Ishikawa (cell line): ENCODE measurements around the gene ERC1.

Experiments used
- CREB1 ChIP-seq: IDR thresholded peaks from 2 replicates; pipeline ENCODE4 v1.6.1; 2012; ENCODE audit warnings: low read depth
- EP300 ChIP-seq: IDR thresholded peaks from 2 replicates; pipeline ENCODE4 v1.6.1; 2012; ENCODE audit warnings: borderline replicate concordance
- FOXM1 ChIP-seq: IDR thresholded peaks from 2 replicates; pipeline ENCODE4 v1.6.1; 2012; ENCODE audit warnings: low read depth, borderline replicate concordance
- MAX ChIP-seq: IDR thresholded peaks from 2 replicates; pipeline ENCODE4 v1.6.1; 2012
- RAD21 ChIP-seq: IDR thresholded peaks from 2 replicates; pipeline ENCODE4 v1.6.1; 2012; ENCODE audit warnings: low read depth
- TAF1 ChIP-seq: IDR thresholded peaks from 2 replicates; pipeline ENCODE4 v1.6.1; 2012; ENCODE audit warnings: low read depth, mild to moderate bottlenecking
- TCF12 ChIP-seq: IDR thresholded peaks from 2 replicates; pipeline ENCODE4 v1.6.1; 2012; ENCODE audit warnings: low read depth
- TEAD4 ChIP-seq: IDR thresholded peaks from 2 replicates; pipeline ENCODE4 v1.6.1; 2012
- YY1 ChIP-seq: IDR thresholded peaks from 2 replicates; pipeline ENCODE4 v1.6.1; 2012; ENCODE audit warnings: low read depth
- ZBTB7A ChIP-seq: IDR thresholded peaks from 2 replicates; pipeline ENCODE4 v1.6.1; 2012; ENCODE audit warnings: low read depth

- TF ChIP-seq EP300 = no peak
- TF ChIP-seq ZBTB7A = no peak
- no peak for TF ChIP-seq YY1
- TF ChIP-seq FOXM1 = no peak
- no peak for TF ChIP-seq CREB1
- no peak for TF ChIP-seq TAF1
- no peak for TF ChIP-seq RAD21
- no peak for TF ChIP-seq MAX
- no peak for TF ChIP-seq TCF12
- no peak for TF ChIP-seq TEAD4
These were observed 448.7 kb downstream of the ERC1 start for GRCh38 chr12:1439687-1440086.
